Measurements from ENCODE around the gene ARF1. TPM values are rescaled to one million over a fixed set of nuclear protein-coding genes. Genes with fewer than 3 reads are reported as not detected.

ARF1 gene
- polyA plus RNA-seq, 3 donors, result 580 to 789 (median 603) TPM

GRCh38 chr1:228073061-228073856, 9.2 kb upstream of the ARF1 start:
- Histone ChIP-seq H2AFZ (ENCODE audit: insufficient read depth, low read depth, low read length, poor library complexity, severe bottlenecking) (no peak overlapping the region), H3K4me1 (ENCODE audit: control insufficient read depth in 1 of 2, insufficient read depth in 2 of 2, low read length in 2 of 2) (no peaks in the 10 kb centered on the region), H3K9ac (ENCODE audit: insufficient read depth, low read length, poor library complexity, severe bottlenecking) (no peak overlapping the region), H3K4me3 (replicated peaks in 1 of 3; ENCODE audit: low read depth in 2 of 3, low read length in 3 of 3) (no peak overlapping the region), H3K9me3 (replicated peaks in 1 of 2; ENCODE audit: control insufficient read depth in 1 of 2, insufficient read depth in 1 of 2, low read length in 2 of 2) (no peaks in the 10 kb centered on the region), H3K79me2 (ENCODE audit: insufficient read depth, low read length) (no peaks in the 10 kb centered on the region), H3K27me3 (ENCODE audit: control insufficient read depth in 2 of 2, insufficient read depth in 2 of 2, low read length in 2 of 2) (peaks cover 4 to 7% of the 10 kb centered on the region in 2 donors), H4K20me1 (ENCODE audit: insufficient read depth, low read length) (peaks cover 23% of the 10 kb centered on the region), H3K36me3 (replicated peaks in 1 of 2; ENCODE audit: control insufficient read depth in 1 of 2, insufficient read depth in 2 of 2, low read length in 2 of 2) (no peaks in the 10 kb centered on the region), H3K4me2 (replicated peaks; ENCODE audit: extremely low read depth, low read length, poor library complexity, severe bottlenecking) (no peak overlapping the region), H3K27ac (ENCODE audit: low read depth in 1 of 2, low read length in 2 of 2) (no peak overlapping the region)
- intact Hi-C loops (cut with micrococcal nuclease), result no loop called here
- TF ChIP-seq CTCF (IDR thresholded peaks at IDR 0.05), result no peak
- Mint-ChIP-seq H3K27me3 (ENCODE audit: low read depth in 3 of 3) (peaks cover 10 to 28% (median 12%) of the 10 kb centered on the region in 3 donors), H3K9me3 (peaks cover 0 to 2% (median 0%) of the 10 kb centered on the region in 7 donors), H3K4me3 (no peak overlapping the region), H3K27ac (no peak overlapping the region), H3K4me1 (peaks cover 3% of the 10 kb centered on the region), H3K36me3 (no peaks in the 10 kb centered on the region)
- WGBS (ENCODE audit: insufficient coverage), result 76% methylated on average over 19 of the region's 23 CpGs
- DNase-seq, result no peak

- Histone ChIP-seq H3K4me1 (ENCODE audit: control insufficient read depth in 1 of 2, insufficient read depth in 2 of 2, low read length in 2 of 2) (no peaks in the 10 kb centered on the region), H3K27me3 (ENCODE audit: control insufficient read depth in 2 of 2, insufficient read depth in 2 of 2, low read length in 2 of 2) (peaks cover 2 to 4% of the 10 kb centered on the region in 2 donors), H3K36me3 (replicated peaks in 1 of 2; ENCODE audit: control insufficient read depth in 1 of 2, insufficient read depth in 2 of 2, low read length in 2 of 2) (no peaks in the 10 kb centered on the region), H3K4me3 (replicated peaks in 1 of 3; ENCODE audit: low read depth in 2 of 3, low read length in 3 of 3) (no peak overlapping the region), H3K27ac (ENCODE audit: low read depth in 1 of 2, low read length in 2 of 2) (no peak overlapping the region), H3K9me3 (replicated peaks in 1 of 2; ENCODE audit: control insufficient read depth in 1 of 2, insufficient read depth in 1 of 2, low read length in 2 of 2) (no peaks in the 10 kb centered on the region), H3K4me2 (replicated peaks; ENCODE audit: extremely low read depth, low read length, poor library complexity, severe bottlenecking) (no peak overlapping the region), H3K9ac (ENCODE audit: insufficient read depth, low read length, poor library complexity, severe bottlenecking) (no peak overlapping the region), H3K79me2 (ENCODE audit: insufficient read depth, low read length) (no peaks in the 10 kb centered on the region), H4K20me1 (ENCODE audit: insufficient read depth, low read length) (peaks cover 28% of the 10 kb centered on the region), H2AFZ (ENCODE audit: insufficient read depth, low read depth, low read length, poor library complexity, severe bottlenecking) (no peak overlapping the region)
- Mint-ChIP-seq H3K4me3 (no peak overlapping the region), H3K4me1 (peaks cover 5% of the 10 kb centered on the region), H3K27ac (no peak overlapping the region), H3K9me3 (peaks cover 0 to 2% (median 0%) of the 10 kb centered on the region in 7 donors), H3K27me3 (ENCODE audit: low read depth in 3 of 3) (peaks cover 10 to 28% (median 12%) of the 10 kb centered on the region in 3 donors), H3K36me3 (no peaks in the 10 kb centered on the region)
- WGBS (ENCODE audit: insufficient coverage), result 78% methylated on average over 8 of the region's 16 CpGs
- intact Hi-C loops (cut with micrococcal nuclease), result no loop called here
- DNase-seq, result no peak
- TF ChIP-seq CTCF (IDR thresholded peaks at IDR 0.05), result no peak
These were observed 8.5 kb upstream of the ARF1 start for GRCh38 chr1:228073857-228074545.

Data from CD14-positive monocyte (primary cell).